HCT116 (cell line): ENCODE data around the gene UACA. TPM values are rescaled to one million over a fixed set of nuclear protein-coding genes. Genes with fewer than 3 reads are reported as not detected.

Experiments
- ATAC-seq: fragments of 200-7000 bp; cut with Tn5 transposase; 2 replicates; pipeline ENCODE4 v1.9.1; 2020; ENCODE audit warnings: mild to moderate bottlenecking, moderate library complexity
- BruUV-seq: library from RNA; stranded (reverse); fragments of 400-500 nt; replicated peaks from 2 replicates; lab custom pipeline; 2021; lab: Mats Ljungman, UMichigan
- CTCF ChIA-PET: fragments of 300-600 bp; sonication (Branson Sonifier 250); formaldehyde crosslinking; loops from one replicate; lab custom pipeline; 2021; ENCODE audit warnings: antibody characterized with exemption; lab: Charles Lee
- POLR2A ChIA-PET: fragments of 300-600, 350-600 bp; sonication (Branson Sonifier 250); formaldehyde crosslinking; loops from one replicate; lab custom pipeline; 2021; ENCODE audit warnings: antibody characterized with exemption; lab: Charles Lee
- RAD21 ChIA-PET, 2 experiments: fragments of 300-600 bp; sonication (Branson Sonifier 250); formaldehyde crosslinking; loops; one replicate each; lab custom pipeline; 2023; ENCODE audit warnings: low total read pairs in 2 of 2; ENCODE audit not compliant: uncharacterized antibody in 2 of 2, unreplicated experiment in 2 of 2, low non-redundant PET in 1 of 2; lab: Charles Lee
- DNase-seq: peaks from one replicate; pipeline ENCODE4 v3.0.0-alpha.2; 2010; ENCODE audit warnings: low read depth, low spot score
- H2AFZ ChIP-seq: fragments of 200-600 bp; shearing (Covaris generic), sonication (generic); 2 replicates; pipeline ENCODE4 v1.6.1; 2017; ENCODE audit warnings: low read depth, mixed run types, mixed read lengths, antibody characterized with exemption, low read length; ENCODE audit not compliant: poor library complexity, severe bottlenecking
- H3K27ac ChIP-seq: 2 replicates; pipeline ENCODE4 v1.5.1; 2012; ENCODE audit warnings: low read depth, low read length
- H3K27me3 ChIP-seq: fragments of 200-600 bp; sonication (generic); 2 replicates; pipeline ENCODE4 v1.6.1; 2016; ENCODE audit warnings: mixed run types, low read length, mixed read lengths; ENCODE audit not compliant: insufficient read depth
- H3K36me3 ChIP-seq, 2 experiments: fragments of 200-500 bp in 1 of 2; fragments of 200-600 bp in 1 of 2; sonication (Bioruptor generic) in 1 of 2; sonication (generic) in 1 of 2; 2 replicates each; pipeline versions ENCODE4 v1.5.1 to v1.6.1; 2014 to 2016; ENCODE audit warnings: low read length in 2 of 2, inconsistent platforms in 1 of 2, mixed read lengths in 1 of 2, mixed run types in 1 of 2; ENCODE audit not compliant: insufficient read depth in 2 of 2, control insufficient read depth in 1 of 2
- H3K4me1 ChIP-seq, 2 experiments: fragments of 200-600 bp in 1 of 2; sonication (generic) in 1 of 2; 2 replicates each; pipeline versions ENCODE4 v1.5.1 to v1.6.1; 2012 to 2017; ENCODE audit warnings: low read length in 2 of 2, inconsistent platforms in 1 of 2, mild to moderate bottlenecking in 1 of 2, mixed read lengths in 1 of 2, mixed run types in 1 of 2, moderate library complexity in 1 of 2; ENCODE audit not compliant: insufficient read depth in 2 of 2, control insufficient read depth in 1 of 2
- H3K4me2 ChIP-seq: fragments of 200-600 bp; sonication (generic); 2 replicates; pipeline ENCODE4 v1.6.1; 2017; ENCODE audit warnings: mixed run types, low read length, mixed read lengths
- H3K4me3 ChIP-seq, 2 experiments: fragments of 200-600 bp in 1 of 2; sonication (generic) in 1 of 2; replicated peaks in 1 of 2; 2 replicates each; pipeline ENCODE4 v1.5.1; 2011 to 2016; ENCODE audit warnings: low read length in 2 of 2, control low read depth in 1 of 2, low read depth in 1 of 2, mild to moderate bottlenecking in 1 of 2, mixed read lengths in 1 of 2, mixed run types in 1 of 2
- H3K79me2 ChIP-seq: fragments of 200-600 bp; sonication (generic); 2 replicates; pipeline ENCODE4 v1.6.1; 2017; ENCODE audit warnings: mild to moderate bottlenecking, mixed run types, low read length, moderate library complexity, mixed read lengths; ENCODE audit not compliant: insufficient read depth
- H3K9ac ChIP-seq: fragments of 200-600 bp; sonication (generic); 2 replicates; pipeline ENCODE4 v1.6.1; 2016; ENCODE audit warnings: low read length, mixed read lengths
- H3K9me2 ChIP-seq: fragments of 200-600 bp; sonication (generic), shearing (Covaris generic); 2 replicates; pipeline ENCODE4 v1.6.1; 2017; ENCODE audit warnings: mixed run types, mild to moderate bottlenecking, moderate library complexity; ENCODE audit not compliant: insufficient read depth
- H3K9me3 ChIP-seq, 2 experiments: fragments of 200-500 bp in 1 of 2; fragments of 200-600 bp in 1 of 2; sonication (Bioruptor generic) in 1 of 2; sonication (generic) in 1 of 2; 2 replicates each; pipeline ENCODE4 v1.6.1; 2014 to 2017; ENCODE audit warnings: low read length in 2 of 2, mixed read lengths in 2 of 2, inconsistent platforms in 1 of 2, low read depth in 1 of 2, mild to moderate bottlenecking in 1 of 2, mixed run types in 1 of 2, moderate library complexity in 1 of 2; ENCODE audit not compliant: control insufficient read depth in 1 of 2, insufficient read depth in 1 of 2
- H4K20me1 ChIP-seq: fragments of 200-600 bp; sonication (generic), shearing (Covaris generic); 2 replicates; pipeline ENCODE4 v1.6.1; 2017; ENCODE audit warnings: mixed run types, mild to moderate bottlenecking, moderate library complexity; ENCODE audit not compliant: insufficient read depth
- CBX3 ChIP-seq: IDR thresholded peaks from 2 replicates; pipeline ENCODE4 v1.6.1; 2012; ENCODE audit warnings: low read depth
- FOSL1 ChIP-seq: IDR thresholded peaks from 2 replicates; pipeline ENCODE4 v1.6.1; 2012; ENCODE audit warnings: low read depth
- JUND ChIP-seq: IDR thresholded peaks from 2 replicates; pipeline ENCODE4 v1.6.1; 2012
- SIN3A ChIP-seq: IDR thresholded peaks from 2 replicates; pipeline ENCODE4 v1.6.1; 2012; ENCODE audit warnings: low read depth
- intact Hi-C: fragments of 100-400 bp; cut with micrococcal nuclease; formaldehyde crosslinking; loops from 2 replicates; pipeline ENCODE4 v1.10.0; 2022
- total RNA-seq: library from RNA; stranded (reverse); gene quantifications from one replicate; pipeline ENCODE4 v1.2.1, GENCODE V29; 2021; ENCODE audit not compliant: unreplicated experiment

The UACA gene
- total RNA-seq, 1 experiment from 2014 or later, result 47.4 TPM

DNA sequence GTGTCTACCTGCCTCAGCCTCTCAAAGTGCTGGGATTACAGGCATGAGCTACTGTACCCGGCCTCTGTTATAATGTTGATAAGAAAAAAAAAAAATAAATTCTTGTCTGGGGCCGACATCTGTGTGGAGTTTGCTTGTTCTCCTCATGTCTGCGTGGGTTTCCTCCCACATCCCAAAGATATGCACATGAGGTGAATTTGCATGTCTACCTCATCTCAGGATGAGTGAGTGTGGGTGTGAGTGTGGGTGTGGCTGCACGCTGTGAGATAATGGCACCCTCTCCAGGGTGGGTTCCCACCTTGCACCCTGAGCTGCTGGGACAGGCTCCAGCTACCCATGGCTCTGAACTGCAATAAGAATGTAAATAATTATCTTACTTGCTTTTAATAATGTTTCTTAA lies 25.9 kb upstream of the UACA start:
- no peaks in the 10 kb centered on the region for H3K79me2 ChIP-seq
- CTCF ChIA-PET, result interaction anchor here (2.1 kb wide), 1 partner anchor 23 kb away, joined by 9 read pairs; no protein-coding TSS in a partner anchor
- no peaks in the 10 kb centered on the region for H3K36me3 ChIP-seq
- H3K27ac ChIP-seq, result no peak overlapping the region
- H3K9ac ChIP-seq, result no peak overlapping the region
- peak overlapping the region; percentile 55 for H3K4me2 ChIP-seq
- no peak for TF ChIP-seq CBX3
- H3K9me3 ChIP-seq, result no peaks in the 10 kb centered on the region
- POLR2A ChIA-PET, result no interaction called here
- H3K9me2 ChIP-seq, result no peaks in the 10 kb centered on the region
- H3K27me3 ChIP-seq, result no peaks in the 10 kb centered on the region
- BruUV-seq, result no TSS peak
- peaks cover 16 to 60% of the 10 kb centered on the region in 2 experiments for H3K4me1 ChIP-seq
- ATAC-seq (no peak), DNase-seq (no peak)
- no peaks in the 10 kb centered on the region for H4K20me1 ChIP-seq
- H2AFZ ChIP-seq, result no peak overlapping the region
- RAD21 ChIA-PET, result no interaction called here
- intact Hi-C loops, result no loop called here
- H3K4me3 ChIP-seq, result no peak overlapping the region

- no peaks in the 10 kb centered on the region for H3K9me3 ChIP-seq
- peak overlapping the region; percentile 55 for H3K4me2 ChIP-seq
- ATAC-seq (peak; percentile 40), DNase-seq (peak; percentile 13)
- H3K4me1 ChIP-seq, result peaks cover 22 to 59% of the 10 kb centered on the region in 2 experiments
- no peak overlapping the region; a peak in 1 of 4 replicates for H3K4me3 ChIP-seq
- no peak overlapping the region for H3K9ac ChIP-seq
- H3K27ac ChIP-seq, result no peak overlapping the region
- H3K36me3 ChIP-seq, result no peaks in the 10 kb centered on the region
- ChIA-PET RAD21 (no interaction called here), POLR2A (no interaction called here), CTCF (interaction anchor here (2.1 kb wide), 1 partner anchor 24 kb away, joined by 9 read pairs; no protein-coding TSS in a partner anchor)
- no peaks in the 10 kb centered on the region for H3K27me3 ChIP-seq
- H2AFZ ChIP-seq, result peak overlapping the region; percentile 11
- H3K9me2 ChIP-seq, result no peaks in the 10 kb centered on the region
- no TSS peak for BruUV-seq
- TF ChIP-seq JUND (peak; percentile 32), FOSL1 (peak; percentile 16; the same call in 1 of the 2 replicates), SIN3A (no peak)
- H3K79me2 ChIP-seq, result no peaks in the 10 kb centered on the region
- H4K20me1 ChIP-seq, result no peaks in the 10 kb centered on the region
- intact Hi-C loops, result no loop called here
Observed at GRCh38 chr15:70788114-70789049, 25.0 kb upstream of the UACA start.
